Measurements from ENCODE around the gene IGSF21.

IGSF21 gene

GRCh38 chr1:18093646-18094045, 14.0 kb upstream of the IGSF21 start:
- in situ Hi-C loops (cut with HindIII; ENCODE audit: low sequenced_read_pairs) = no loop called here

GRCh38 chr1:18094096-18094495, 13.5 kb upstream of the IGSF21 start:
- in situ Hi-C loops (cut with HindIII; ENCODE audit: low sequenced_read_pairs) = no loop called here

- in situ Hi-C loops (cut with HindIII; ENCODE audit: low sequenced_read_pairs) = no loop called here
Measured at GRCh38 chr1:18097206-18097605, 10.4 kb upstream of the IGSF21 start.

- in situ Hi-C loops (cut with HindIII; ENCODE audit: low sequenced_read_pairs) = no loop called here
Measured at GRCh38 chr1:18099026-18099425, 8.6 kb upstream of the IGSF21 start.

- in situ Hi-C loops (cut with HindIII; ENCODE audit: low sequenced_read_pairs) = no loop called here
Measured at GRCh38 chr1:18100060-18100459, 7.5 kb upstream of the IGSF21 start.

GRCh38 chr1:18100491-18101063, 7.0 kb upstream of the IGSF21 start:
- in situ Hi-C loops (cut with HindIII; ENCODE audit: low sequenced_read_pairs) = no loop called here

- in situ Hi-C loops (cut with HindIII; ENCODE audit: low sequenced_read_pairs) = no loop called here
Measured at GRCh38 chr1:18101508-18101907, 6.1 kb upstream of the IGSF21 start.

- in situ Hi-C loops (cut with HindIII; ENCODE audit: low sequenced_read_pairs) = no loop called here
Measured at GRCh38 chr1:18103788-18104421, 3.7 kb upstream of the IGSF21 start.

- in situ Hi-C loops (cut with HindIII; ENCODE audit: low sequenced_read_pairs) = no loop called here
Measured at GRCh38 chr1:18104546-18105100, 3.0 kb upstream of the IGSF21 start.

GRCh38 chr1:18105196-18105595, 2.4 kb upstream of the IGSF21 start:
- in situ Hi-C loops (cut with HindIII; ENCODE audit: low sequenced_read_pairs) = no loop called here

GRCh38 chr1:18108299-18109057, 880 bp downstream of the IGSF21 start:
- in situ Hi-C loops (cut with HindIII; ENCODE audit: low sequenced_read_pairs) = no loop called here

- in situ Hi-C loops (cut with HindIII; ENCODE audit: low sequenced_read_pairs) = no loop called here
Measured at GRCh38 chr1:18109058-18109755, 1.6 kb downstream of the IGSF21 start.

GRCh38 chr1:18109756-18110597, 2.4 kb downstream of the IGSF21 start:
- in situ Hi-C loops (cut with HindIII; ENCODE audit: low sequenced_read_pairs) = no loop called here

GRCh38 chr1:18110598-18110939, 3.0 kb downstream of the IGSF21 start:
- in situ Hi-C loops (cut with HindIII; ENCODE audit: low sequenced_read_pairs) = no loop called here

GRCh38 chr1:18110968-18111367, 3.4 kb downstream of the IGSF21 start:
- in situ Hi-C loops (cut with HindIII; ENCODE audit: low sequenced_read_pairs) = no loop called here

- in situ Hi-C loops (cut with HindIII; ENCODE audit: low sequenced_read_pairs) = no loop called here
Measured at GRCh38 chr1:18111605-18112297, 4.2 kb downstream of the IGSF21 start.

GRCh38 chr1:18112611-18113010, 5.0 kb downstream of the IGSF21 start:
- in situ Hi-C loops (cut with HindIII; ENCODE audit: low sequenced_read_pairs) = no loop called here

- in situ Hi-C loops (cut with HindIII; ENCODE audit: low sequenced_read_pairs) = loop anchor here (5.0 kb wide), 1 partner anchor 48 kb away; no protein-coding TSS in a partner anchor
Measured at GRCh38 chr1:18114726-18115410, 7.3 kb downstream of the IGSF21 start.

- in situ Hi-C loops (cut with HindIII; ENCODE audit: low sequenced_read_pairs) = loop anchor here (5.0 kb wide), 1 partner anchor 49 kb away; no protein-coding TSS in a partner anchor
Measured at GRCh38 chr1:18116777-18117176, 9.2 kb downstream of the IGSF21 start.
